Thoracic aorta (tissue), 2 donors: ENCODE data around the gene WNT9B. TPM values are rescaled to one million over a fixed set of nuclear protein-coding genes. Genes with fewer than 3 reads are reported as not detected.

Experiments used
- ATAC-seq: fragments of 150-250 bp; one replicate; pipeline ENCODE4 v1.8.0; 2017; ENCODE audit warnings: low read depth; ENCODE audit not compliant: insufficient number of reproducible peaks, low FRiP score
- DNase-seq: peaks from one replicate; pipeline ENCODE4 v3.0.0-alpha.2; 2020; ENCODE audit warnings: low spot score
- H3K27ac ChIP-seq, 2 donors: fragments of 200-600 bp; sonication (generic); 1 replicate in 1 of 2; 2 replicates in 1 of 2; pipeline ENCODE4 v1.5.1; 2016; ENCODE audit warnings: mild to moderate bottlenecking in 2 of 2, moderate library complexity in 2 of 2
- H3K27me3 ChIP-seq: fragments of 200-600 bp; sonication (generic); replicated peaks from 2 replicates; pipeline ENCODE4 v1.6.0; 2016; ENCODE audit warnings: mild to moderate bottlenecking; ENCODE audit not compliant: insufficient read depth
- H3K36me3 ChIP-seq: fragments of 200-600 bp; sonication (generic); one replicate; pipeline ENCODE4 v1.5.1; 2016
- H3K4me1 ChIP-seq, 2 donors: fragments of 200-600 bp; sonication (generic); 1 replicate in 1 of 2; 2 replicates in 1 of 2; pipeline versions ENCODE4 v1.5.1 to v1.6.0; 2016; ENCODE audit warnings: low read depth in 2 of 2, mild to moderate bottlenecking in 1 of 2; ENCODE audit not compliant: control insufficient read depth in 1 of 2
- H3K4me3 ChIP-seq: fragments of 200-600 bp; sonication (generic); 2 replicates; pipeline ENCODE4 v1.5.1; 2016; ENCODE audit warnings: mild to moderate bottlenecking
- H3K9me3 ChIP-seq: fragments of 200-600 bp; sonication (generic); 2 replicates; pipeline ENCODE4 v1.5.1; 2016
- total RNA-seq, 2 donors: library from RNA; depleted of rRNA; stranded (reverse); fragments of >200 nt; gene quantifications; one replicate each; pipeline versions ENCODE4 v1.1.0 to v1.2.3, GENCODE V29; 2016
- TF ChIP-seq, protein P1 (sequence below): fragments of 200-600 bp; sonication (generic); IDR thresholded peaks from one replicate; pipeline ENCODE4 v1.5.1; 2019; ENCODE audit warnings: antibody characterized with exemption

WNT9B gene
- total RNA-seq, 2 donors from 2014 or later = 2.2 TPM; not detected in 1

DNA sequence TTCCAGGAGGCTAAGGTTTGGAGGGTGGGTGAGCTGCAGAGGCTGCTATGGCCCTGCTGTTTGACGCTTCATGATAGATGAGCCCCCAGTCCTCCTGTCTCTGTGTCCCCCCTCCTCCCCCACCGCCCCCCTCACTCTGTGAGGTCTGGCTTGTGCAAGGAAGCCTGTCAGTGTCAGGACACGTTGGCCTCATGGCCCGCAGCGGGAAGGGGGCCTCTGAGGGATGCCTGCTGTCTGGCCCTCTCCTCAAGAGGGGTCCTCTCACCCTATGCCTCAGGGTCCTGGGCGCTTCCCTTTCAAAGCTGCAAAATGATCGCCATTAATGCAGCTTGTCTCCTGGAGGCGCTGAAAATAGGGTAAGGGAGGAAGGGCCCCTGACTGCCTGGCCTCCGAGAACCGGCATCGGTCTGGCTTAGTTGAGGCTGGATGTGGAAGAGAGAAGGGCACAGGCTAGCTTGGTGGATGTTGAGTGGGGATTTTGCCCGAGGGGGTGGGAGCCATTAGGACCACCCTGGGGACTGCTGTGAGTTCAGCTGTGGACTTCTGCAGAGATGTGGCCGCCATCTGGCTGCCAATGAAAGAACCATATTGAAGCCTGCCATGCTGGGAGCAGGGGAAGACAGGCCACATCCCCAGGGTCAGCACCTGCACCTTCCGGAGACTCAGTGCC, 56.8 kb downstream of the WNT9B start:
- no peaks in the 10 kb centered on the region for H3K27me3 ChIP-seq
- H3K27ac ChIP-seq = no peak overlapping the region
- TF ChIP-seq, protein P1, sequence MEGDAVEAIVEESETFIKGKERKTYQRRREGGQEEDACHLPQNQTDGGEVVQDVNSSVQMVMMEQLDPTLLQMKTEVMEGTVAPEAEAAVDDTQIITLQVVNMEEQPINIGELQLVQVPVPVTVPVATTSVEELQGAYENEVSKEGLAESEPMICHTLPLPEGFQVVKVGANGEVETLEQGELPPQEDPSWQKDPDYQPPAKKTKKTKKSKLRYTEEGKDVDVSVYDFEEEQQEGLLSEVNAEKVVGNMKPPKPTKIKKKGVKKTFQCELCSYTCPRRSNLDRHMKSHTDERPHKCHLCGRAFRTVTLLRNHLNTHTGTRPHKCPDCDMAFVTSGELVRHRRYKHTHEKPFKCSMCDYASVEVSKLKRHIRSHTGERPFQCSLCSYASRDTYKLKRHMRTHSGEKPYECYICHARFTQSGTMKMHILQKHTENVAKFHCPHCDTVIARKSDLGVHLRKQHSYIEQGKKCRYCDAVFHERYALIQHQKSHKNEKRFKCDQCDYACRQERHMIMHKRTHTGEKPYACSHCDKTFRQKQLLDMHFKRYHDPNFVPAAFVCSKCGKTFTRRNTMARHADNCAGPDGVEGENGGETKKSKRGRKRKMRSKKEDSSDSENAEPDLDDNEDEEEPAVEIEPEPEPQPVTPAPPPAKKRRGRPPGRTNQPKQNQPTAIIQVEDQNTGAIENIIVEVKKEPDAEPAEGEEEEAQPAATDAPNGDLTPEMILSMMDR = no peak
- H3K9me3 ChIP-seq = no peaks in the 10 kb centered on the region
- H3K4me3 ChIP-seq = no peak overlapping the region
- DNase-seq (no peak), ATAC-seq (no peak)
- H3K36me3 ChIP-seq = no peaks in the 10 kb centered on the region
- H3K4me1 ChIP-seq = no peaks in the 10 kb centered on the region

DNA sequence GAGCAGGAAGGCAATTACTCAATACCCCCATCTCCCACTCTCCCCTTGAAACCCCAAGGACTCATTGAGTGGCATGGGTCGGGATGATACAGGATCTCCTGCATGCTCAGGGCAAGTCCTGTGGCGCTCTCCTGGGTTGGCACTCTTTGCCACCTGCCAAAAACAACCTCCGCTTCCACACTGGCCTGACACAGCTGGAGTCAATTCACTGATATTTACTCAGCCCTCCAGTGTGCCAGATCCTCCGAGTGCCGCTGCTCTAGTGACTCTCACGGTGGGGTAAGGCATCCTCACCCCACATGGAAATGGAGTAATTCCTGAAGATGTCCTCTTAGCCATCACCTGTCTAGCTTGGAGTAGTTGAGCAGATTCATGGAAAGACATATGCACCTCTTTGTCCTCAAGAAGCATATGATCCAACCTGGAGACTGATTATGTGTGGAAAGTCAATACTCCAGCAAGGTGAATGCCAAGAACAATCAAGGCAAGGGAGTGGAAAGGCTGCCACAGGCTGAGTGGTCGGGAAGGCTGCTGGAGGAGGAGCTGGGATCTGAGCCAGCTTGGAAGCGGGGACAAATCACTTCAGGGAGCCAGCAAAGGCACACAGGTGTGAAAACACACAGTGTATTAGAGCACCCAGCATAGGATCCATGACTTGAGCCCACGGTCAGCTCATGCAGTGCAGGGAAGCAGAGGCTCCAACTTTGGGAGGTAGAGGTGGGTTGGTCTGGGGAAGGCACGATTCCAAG, 59.0 kb downstream of the WNT9B start:
- DNase-seq (no peak), ATAC-seq (no peak)
- no peaks in the 10 kb centered on the region for H3K4me1 ChIP-seq
- H3K27me3 ChIP-seq = no peaks in the 10 kb centered on the region
- H3K36me3 ChIP-seq = no peaks in the 10 kb centered on the region
- H3K9me3 ChIP-seq = no peaks in the 10 kb centered on the region
- TF ChIP-seq, protein P1 = no peak
- H3K27ac ChIP-seq = no peak overlapping the region
- H3K4me3 ChIP-seq = no peak overlapping the region

DNA sequence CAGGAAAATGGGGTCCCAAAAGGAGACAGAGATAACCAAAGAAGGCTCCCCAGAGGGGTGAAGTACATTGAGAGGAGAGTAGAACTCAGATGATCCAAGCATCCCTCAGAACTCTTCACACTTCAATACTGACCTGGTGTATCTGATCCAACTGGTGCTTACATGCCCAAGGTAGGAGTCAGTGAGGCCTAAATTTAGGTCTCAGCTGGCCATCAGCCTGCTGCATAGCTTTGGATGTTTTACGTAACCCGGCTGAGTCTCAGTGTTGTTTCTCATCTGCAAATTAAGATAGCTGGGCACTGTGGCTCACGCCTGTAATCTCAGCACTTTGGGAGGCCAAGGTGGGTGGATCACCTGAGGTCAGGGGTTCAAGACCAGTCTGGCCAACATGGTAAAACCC, 59.9 kb downstream of the WNT9B start:
- Histone ChIP-seq H3K27me3 (no peaks in the 10 kb centered on the region), H3K9me3 (no peaks in the 10 kb centered on the region), H3K36me3 (no peaks in the 10 kb centered on the region), H3K4me3 (no peak overlapping the region), H3K27ac (no peak overlapping the region), H3K4me1 (no peaks in the 10 kb centered on the region)
- no peak for DNase-seq
- TF ChIP-seq, protein P1 = no peak
- no peak for ATAC-seq

DNA sequence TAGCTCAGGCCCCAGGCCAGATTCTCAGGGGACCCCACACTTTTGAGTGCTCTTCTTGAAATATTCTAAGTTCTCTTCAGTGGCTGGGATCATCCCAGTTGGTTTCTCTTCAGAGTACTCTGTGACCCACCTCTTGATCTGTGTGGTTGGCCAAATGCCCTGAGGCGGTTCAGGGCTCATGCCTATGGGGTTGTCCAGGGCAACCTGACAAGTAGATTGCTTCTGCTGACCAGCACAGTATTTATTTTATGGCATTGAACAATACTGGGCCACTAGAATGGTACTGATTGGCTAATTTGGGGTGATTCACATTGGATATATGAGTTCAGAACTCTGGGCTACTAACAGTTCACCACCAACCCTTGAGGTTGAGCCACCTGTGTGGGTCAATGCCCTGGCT, 64.2 kb downstream of the WNT9B start:
- Histone ChIP-seq H3K4me3 (no peak overlapping the region), H3K9me3 (no peaks in the 10 kb centered on the region), H3K36me3 (no peaks in the 10 kb centered on the region), H3K4me1 (no peaks in the 10 kb centered on the region), H3K27me3 (no peaks in the 10 kb centered on the region), H3K27ac (no peak overlapping the region)
- TF ChIP-seq, protein P1 = no peak
- DNase-seq = no peak
- ATAC-seq = no peak

DNA sequence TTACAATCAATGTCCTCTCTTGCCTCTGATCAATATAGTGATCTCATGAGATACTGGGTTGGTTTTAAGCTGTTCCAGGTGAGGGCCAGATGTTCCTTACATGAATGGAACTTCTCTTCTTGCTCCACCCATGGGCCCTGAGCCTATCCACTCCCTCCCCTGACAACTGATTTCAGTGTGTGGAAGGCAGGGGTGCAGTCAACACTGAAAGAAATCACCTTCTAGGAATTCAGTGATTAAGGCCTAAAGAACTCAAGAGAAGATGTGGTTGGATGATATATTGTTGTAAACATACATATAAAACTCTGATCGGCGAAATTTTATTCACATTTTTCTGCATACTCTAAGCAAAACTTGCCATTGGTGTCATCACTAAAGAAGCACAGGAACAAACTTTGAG, 64.8 kb downstream of the WNT9B start:
- DNase-seq = no peak

More for the DNA sequence above, 64.8 kb downstream of the WNT9B start:
- no peak overlapping the region for H3K4me3 ChIP-seq
- no peaks in the 10 kb centered on the region for H3K9me3 ChIP-seq
- TF ChIP-seq, protein P1 = no peak
- no peak overlapping the region for H3K27ac ChIP-seq
- H3K4me1 ChIP-seq = no peaks in the 10 kb centered on the region
- H3K36me3 ChIP-seq = no peaks in the 10 kb centered on the region
- no peaks in the 10 kb centered on the region for H3K27me3 ChIP-seq
- no peak for ATAC-seq
